WTC11 (cell line): Measurements from ENCODE around the gene ANTKMT. TPM values are rescaled to one million over a fixed set of nuclear protein-coding genes. Genes with fewer than 3 reads are reported as not detected.
A peak's percentile ranks its signal among the peaks of the same experiment; 100 is the strongest.

Source experiments
- ATAC-seq: fragments of 200-7000 bp; cut with Tn5 transposase; 2 replicates; pipeline ENCODE4 v1.10.0; 2021; ENCODE audit warnings: mild to moderate bottlenecking, moderate library complexity
- CTCF ChIA-PET: fragments of 300-600 bp; sonication (Branson Sonifier 250); formaldehyde crosslinking; loops from one replicate; lab custom pipeline; 2021; ENCODE audit warnings: antibody characterized with exemption; lab: Charles Lee
- POLR2A ChIA-PET: fragments of 350-600 bp; sonication (Branson Sonifier 250); formaldehyde crosslinking; loops from one replicate; lab custom pipeline; 2021; ENCODE audit warnings: antibody characterized with exemption; lab: Charles Lee
- DNase-seq: peaks from one replicate; pipeline ENCODE4 v3.0.0; 2021; ENCODE audit warnings: low spot score
- H3K27ac Mint-ChIP-seq: 2 replicates; pipeline ENCODE4 v1.8.0; 2021; ENCODE audit warnings: mixed read lengths
- H3K27me3 Mint-ChIP-seq: 2 replicates; pipeline ENCODE4 v1.8.0; 2021; ENCODE audit warnings: low read depth, mild to moderate bottlenecking, moderate library complexity, mixed read lengths
- H3K36me3 Mint-ChIP-seq: 2 replicates; pipeline ENCODE4 v1.8.0; 2021; ENCODE audit warnings: mixed read lengths
- H3K4me1 Mint-ChIP-seq: 2 replicates; pipeline ENCODE4 v1.8.0; 2022; ENCODE audit warnings: mixed read lengths
- H3K4me3 Mint-ChIP-seq: 2 replicates; pipeline ENCODE4 v1.8.0; 2021; ENCODE audit warnings: mild to moderate bottlenecking, moderate library complexity, mixed read lengths
- H3K9me3 Mint-ChIP-seq: 2 replicates; pipeline ENCODE4 v1.8.0; 2021; ENCODE audit warnings: mixed read lengths
- ETV6 ChIP-seq: sonication (generic); formaldehyde crosslinking; IDR thresholded peaks from 2 replicates; pipeline ENCODE4 v1.8.1; 2022; ENCODE audit warnings: mild to moderate bottlenecking, missing genetic modification reagents
- FOXJ3 ChIP-seq: sonication (generic); formaldehyde crosslinking; IDR thresholded peaks from 2 replicates; pipeline ENCODE4 v1.9.0; 2021; ENCODE audit warnings: missing genetic modification reagents, mild to moderate bottlenecking, borderline replicate concordance
- FOXP1 ChIP-seq: sonication (generic); formaldehyde crosslinking; IDR thresholded peaks from 2 replicates; pipeline ENCODE4 v1.8.0; 2022; ENCODE audit warnings: missing genetic modification reagents, mild to moderate bottlenecking, moderate library complexity, borderline replicate concordance
- GABPB1 ChIP-seq: sonication (generic); formaldehyde crosslinking; IDR thresholded peaks from 2 replicates; pipeline ENCODE4 v1.8.1; 2023; ENCODE audit warnings: mild to moderate bottlenecking, missing genetic modification reagents
- IRF2 ChIP-seq: sonication (generic); formaldehyde crosslinking; IDR thresholded peaks from 2 replicates; pipeline ENCODE4 v1.8.0; 2022; ENCODE audit warnings: low read depth, missing genetic modification reagents, borderline replicate concordance
- JAZF1 ChIP-seq: fragments of 250-450 bp; sonication (Bioruptor Pico); IDR thresholded peaks from 2 replicates; pipeline ENCODE4 v1.9.0; 2021; ENCODE audit warnings: moderate library complexity, mild to moderate bottlenecking, inconsistent platforms
- MXD4 ChIP-seq: fragments of 250-450 bp; sonication (Bioruptor Pico); IDR thresholded peaks from 2 replicates; pipeline ENCODE4 v1.8.0; 2021; ENCODE audit warnings: mild to moderate bottlenecking, moderate library complexity, borderline replicate concordance
- OVOL2 ChIP-seq: fragments of 250-450 bp; sonication (Bioruptor Pico); IDR thresholded peaks from 2 replicates; pipeline ENCODE4 v1.9.0; 2021; ENCODE audit warnings: mild to moderate bottlenecking, borderline replicate concordance
- RORB ChIP-seq: fragments of 250-450 bp; sonication (Bioruptor Pico); IDR thresholded peaks from 2 replicates; pipeline ENCODE4 v1.9.0; 2021; ENCODE audit warnings: mild to moderate bottlenecking
- SOX15 ChIP-seq: fragments of 250-450 bp; sonication (Bioruptor Pico); IDR thresholded peaks from 2 replicates; pipeline ENCODE4 v1.9.0; 2021; ENCODE audit warnings: mild to moderate bottlenecking
- SP1 ChIP-seq: sonication (generic); formaldehyde crosslinking; conservative IDR thresholded peaks from 2 replicates; pipeline ENCODE4 v1.8.1; 2022; ENCODE audit warnings: missing genetic modification reagents
- ZBTB21 ChIP-seq: sonication (generic); formaldehyde crosslinking; IDR thresholded peaks from 2 replicates; pipeline ENCODE4 v1.8.1; 2023; ENCODE audit warnings: mild to moderate bottlenecking, missing genetic modification reagents, borderline replicate concordance
- ZNF138 ChIP-seq: sonication (generic); formaldehyde crosslinking; conservative IDR thresholded peaks from 2 replicates; pipeline ENCODE4 v1.8.1; 2022; ENCODE audit warnings: mild to moderate bottlenecking, moderate library complexity, missing genetic modification reagents
- ZNF232 ChIP-seq: sonication (generic); formaldehyde crosslinking; IDR thresholded peaks from 2 replicates; pipeline ENCODE4 v1.8.0; 2022; ENCODE audit warnings: mild to moderate bottlenecking, missing genetic modification reagents
- ZNF416 ChIP-seq: fragments of 250-450 bp; sonication (Bioruptor Pico); IDR thresholded peaks from 2 replicates; pipeline ENCODE4 v1.9.0; 2021; ENCODE audit warnings: mild to moderate bottlenecking, inconsistent platforms
- total RNA-seq: library from RNA; stranded (reverse); gene quantifications from 3 replicates; pipeline ENCODE4 v1.2.3, GENCODE V29; 2021
- TF ChIP-seq, protein P1 (sequence below): sonication (generic); formaldehyde crosslinking; IDR thresholded peaks from 2 replicates; pipeline ENCODE4 v1.8.0; 2022; ENCODE audit warnings: missing genetic modification reagents
- TF ChIP-seq, protein P2 (sequence below): fragments of 250-450 bp; sonication (Bioruptor Pico); IDR thresholded peaks from 2 replicates; pipeline ENCODE4 v1.9.0; 2021; ENCODE audit warnings: mild to moderate bottlenecking, borderline replicate concordance
- TF ChIP-seq, protein P3 (sequence below): sonication (generic); formaldehyde crosslinking; IDR thresholded peaks from 2 replicates; pipeline ENCODE4 v1.8.0; 2022; ENCODE audit warnings: mild to moderate bottlenecking, missing genetic modification reagents
- TF ChIP-seq, protein P4 (sequence below): sonication (generic); formaldehyde crosslinking; conservative IDR thresholded peaks from 2 replicates; pipeline ENCODE4 v1.8.1; 2022; ENCODE audit warnings: mild to moderate bottlenecking, missing genetic modification reagents
- TF ChIP-seq, protein P5 (sequence below): sonication (generic); formaldehyde crosslinking; IDR thresholded peaks from 2 replicates; pipeline ENCODE4 v1.8.0; 2023; ENCODE audit warnings: missing genetic modification reagents, mild to moderate bottlenecking, borderline replicate concordance
- TF ChIP-seq, protein P6 (sequence below): fragments of 250-450 bp; sonication (Bioruptor Pico); conservative IDR thresholded peaks from 2 replicates; pipeline ENCODE4 v1.9.0; 2021; ENCODE audit warnings: mild to moderate bottlenecking

The ANTKMT gene
- total RNA-seq, 1 experiment from 2014 or later = 40.6 TPM

DNA sequence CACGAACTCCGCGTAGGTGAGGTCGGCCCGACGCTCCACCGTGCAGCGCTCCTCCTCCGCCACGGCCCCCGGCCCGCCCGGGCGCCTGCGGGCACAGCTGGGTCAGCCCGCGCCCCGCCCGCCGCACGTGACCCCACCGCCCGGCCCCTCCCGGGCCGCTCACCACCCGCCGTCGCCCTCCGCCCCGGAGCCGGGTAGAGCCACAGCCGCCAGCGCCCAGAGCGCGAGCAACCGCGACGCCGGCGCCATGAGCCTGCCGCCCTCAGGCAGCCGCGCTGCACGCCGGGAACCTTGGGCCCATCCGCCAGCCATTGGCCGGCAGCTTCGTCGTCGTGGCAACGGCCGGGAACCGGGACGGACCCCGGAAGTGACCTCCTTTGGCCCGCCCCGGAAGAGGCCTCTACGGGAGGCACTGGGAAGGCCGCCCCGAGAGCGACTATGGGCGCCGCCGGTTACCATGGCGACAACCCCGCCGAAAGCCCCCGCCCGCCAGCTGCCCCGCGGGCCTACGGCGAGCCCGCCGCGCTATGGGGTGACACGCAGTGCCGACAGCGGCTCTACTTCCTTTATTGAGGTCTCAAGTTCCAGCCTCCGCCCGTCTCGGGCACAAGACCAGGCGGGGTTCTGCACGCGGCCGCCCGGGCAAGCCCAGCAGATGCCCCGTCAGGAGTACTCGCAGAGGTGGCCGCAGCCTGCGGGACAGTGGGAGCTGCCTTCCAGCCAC lies 36.7 kb upstream of the ANTKMT start, which contains the start of gene JMJD8:
TSS of gene JMJD8 (minus strand) at position 264 of the 724 bp plus-strand sequence. CDS start at position 249, 15 bp downstream.
- DNase-seq (peak; percentile 96), ATAC-seq (peak; percentile 49)
- Mint-ChIP-seq H3K4me1 (peaks cover 19% of the 10 kb centered on the region), H3K27ac (no peak within 1 kb of the TSS; the same call in 1 of the 2 replicates), H3K27me3 (no peaks in the 10 kb centered on the region), H3K36me3 (peaks cover 25% of the 10 kb centered on the region), H3K9me3 (no peaks in the 10 kb centered on the region), H3K4me3 (peak within 1 kb of the TSS; percentile 76)
- POLR2A ChIA-PET = interaction anchor here (1.6 kb wide), 1 partner anchor 11 kb away, joined by 6 read pairs; no protein-coding TSS in a partner anchor
- CTCF ChIA-PET = interaction anchor here (0.6 to 1.7 kb wide), 6 partner anchors 11 to 110 kb away, joined by 3 to 5 read pairs (median 3); partner anchors contain the start of genes ANTKMT and RHOT2
- TF ChIP-seq, protein P1, sequence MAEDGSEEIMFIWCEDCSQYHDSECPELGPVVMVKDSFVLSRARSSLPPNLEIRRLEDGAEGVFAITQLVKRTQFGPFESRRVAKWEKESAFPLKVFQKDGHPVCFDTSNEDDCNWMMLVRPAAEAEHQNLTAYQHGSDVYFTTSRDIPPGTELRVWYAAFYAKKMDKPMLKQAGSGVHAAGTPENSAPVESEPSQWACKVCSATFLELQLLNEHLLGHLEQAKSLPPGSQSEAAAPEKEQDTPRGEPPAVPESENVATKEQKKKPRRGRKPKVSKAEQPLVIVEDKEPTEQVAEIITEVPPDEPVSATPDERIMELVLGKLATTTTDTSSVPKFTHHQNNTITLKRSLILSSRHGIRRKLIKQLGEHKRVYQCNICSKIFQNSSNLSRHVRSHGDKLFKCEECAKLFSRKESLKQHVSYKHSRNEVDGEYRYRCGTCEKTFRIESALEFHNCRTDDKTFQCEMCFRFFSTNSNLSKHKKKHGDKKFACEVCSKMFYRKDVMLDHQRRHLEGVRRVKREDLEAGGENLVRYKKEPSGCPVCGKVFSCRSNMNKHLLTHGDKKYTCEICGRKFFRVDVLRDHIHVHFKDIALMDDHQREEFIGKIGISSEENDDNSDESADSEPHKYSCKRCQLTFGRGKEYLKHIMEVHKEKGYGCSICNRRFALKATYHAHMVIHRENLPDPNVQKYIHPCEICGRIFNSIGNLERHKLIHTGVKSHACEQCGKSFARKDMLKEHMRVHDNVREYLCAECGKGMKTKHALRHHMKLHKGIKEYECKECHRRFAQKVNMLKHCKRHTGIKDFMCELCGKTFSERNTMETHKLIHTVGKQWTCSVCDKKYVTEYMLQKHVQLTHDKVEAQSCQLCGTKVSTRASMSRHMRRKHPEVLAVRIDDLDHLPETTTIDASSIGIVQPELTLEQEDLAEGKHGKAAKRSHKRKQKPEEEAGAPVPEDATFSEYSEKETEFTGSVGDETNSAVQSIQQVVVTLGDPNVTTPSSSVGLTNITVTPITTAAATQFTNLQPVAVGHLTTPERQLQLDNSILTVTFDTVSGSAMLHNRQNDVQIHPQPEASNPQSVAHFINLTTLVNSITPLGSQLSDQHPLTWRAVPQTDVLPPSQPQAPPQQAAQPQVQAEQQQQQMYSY = no peak
- TF ChIP-seq SP1 (CRISPR knock-in tag) (peak; percentile 83), ZNF138 (CRISPR knock-in tag) (no peak), OVOL2 (CRISPR knock-in tag) (no peak), IRF2 (CRISPR knock-in tag) (no peak), RORB (CRISPR knock-in tag) (no peak), FOXP1 (CRISPR knock-in tag) (peak; percentile 57; the same call in 1 of the 2 replicates), ZBTB21 (CRISPR knock-in tag) (no peak), SOX15 (CRISPR knock-in tag) (no peak), MXD4 (CRISPR knock-in tag) (no peak), ETV6 (no peak), JAZF1 (no peak), ZNF232 (CRISPR knock-in tag) (no peak), FOXJ3 (CRISPR knock-in tag) (no peak), ZNF416 (CRISPR knock-in tag) (peak; percentile 77; the same call in 1 of the 2 replicates), GABPB1 (CRISPR knock-in tag) (no peak; the same call in 1 of the 2 replicates)
- TF ChIP-seq, protein P2, sequence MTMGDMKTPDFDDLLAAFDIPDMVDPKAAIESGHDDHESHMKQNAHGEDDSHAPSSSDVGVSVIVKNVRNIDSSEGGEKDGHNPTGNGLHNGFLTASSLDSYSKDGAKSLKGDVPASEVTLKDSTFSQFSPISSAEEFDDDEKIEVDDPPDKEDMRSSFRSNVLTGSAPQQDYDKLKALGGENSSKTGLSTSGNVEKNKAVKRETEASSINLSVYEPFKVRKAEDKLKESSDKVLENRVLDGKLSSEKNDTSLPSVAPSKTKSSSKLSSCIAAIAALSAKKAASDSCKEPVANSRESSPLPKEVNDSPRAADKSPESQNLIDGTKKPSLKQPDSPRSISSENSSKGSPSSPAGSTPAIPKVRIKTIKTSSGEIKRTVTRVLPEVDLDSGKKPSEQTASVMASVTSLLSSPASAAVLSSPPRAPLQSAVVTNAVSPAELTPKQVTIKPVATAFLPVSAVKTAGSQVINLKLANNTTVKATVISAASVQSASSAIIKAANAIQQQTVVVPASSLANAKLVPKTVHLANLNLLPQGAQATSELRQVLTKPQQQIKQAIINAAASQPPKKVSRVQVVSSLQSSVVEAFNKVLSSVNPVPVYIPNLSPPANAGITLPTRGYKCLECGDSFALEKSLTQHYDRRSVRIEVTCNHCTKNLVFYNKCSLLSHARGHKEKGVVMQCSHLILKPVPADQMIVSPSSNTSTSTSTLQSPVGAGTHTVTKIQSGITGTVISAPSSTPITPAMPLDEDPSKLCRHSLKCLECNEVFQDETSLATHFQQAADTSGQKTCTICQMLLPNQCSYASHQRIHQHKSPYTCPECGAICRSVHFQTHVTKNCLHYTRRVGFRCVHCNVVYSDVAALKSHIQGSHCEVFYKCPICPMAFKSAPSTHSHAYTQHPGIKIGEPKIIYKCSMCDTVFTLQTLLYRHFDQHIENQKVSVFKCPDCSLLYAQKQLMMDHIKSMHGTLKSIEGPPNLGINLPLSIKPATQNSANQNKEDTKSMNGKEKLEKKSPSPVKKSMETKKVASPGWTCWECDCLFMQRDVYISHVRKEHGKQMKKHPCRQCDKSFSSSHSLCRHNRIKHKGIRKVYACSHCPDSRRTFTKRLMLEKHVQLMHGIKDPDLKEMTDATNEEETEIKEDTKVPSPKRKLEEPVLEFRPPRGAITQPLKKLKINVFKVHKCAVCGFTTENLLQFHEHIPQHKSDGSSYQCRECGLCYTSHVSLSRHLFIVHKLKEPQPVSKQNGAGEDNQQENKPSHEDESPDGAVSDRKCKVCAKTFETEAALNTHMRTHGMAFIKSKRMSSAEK = no peak
- TF ChIP-seq, protein P3, sequence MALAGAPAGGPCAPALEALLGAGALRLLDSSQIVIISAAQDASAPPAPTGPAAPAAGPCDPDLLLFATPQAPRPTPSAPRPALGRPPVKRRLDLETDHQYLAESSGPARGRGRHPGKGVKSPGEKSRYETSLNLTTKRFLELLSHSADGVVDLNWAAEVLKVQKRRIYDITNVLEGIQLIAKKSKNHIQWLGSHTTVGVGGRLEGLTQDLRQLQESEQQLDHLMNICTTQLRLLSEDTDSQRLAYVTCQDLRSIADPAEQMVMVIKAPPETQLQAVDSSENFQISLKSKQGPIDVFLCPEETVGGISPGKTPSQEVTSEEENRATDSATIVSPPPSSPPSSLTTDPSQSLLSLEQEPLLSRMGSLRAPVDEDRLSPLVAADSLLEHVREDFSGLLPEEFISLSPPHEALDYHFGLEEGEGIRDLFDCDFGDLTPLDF (CRISPR knock-in tag) = no peak
- TF ChIP-seq, protein P4, sequence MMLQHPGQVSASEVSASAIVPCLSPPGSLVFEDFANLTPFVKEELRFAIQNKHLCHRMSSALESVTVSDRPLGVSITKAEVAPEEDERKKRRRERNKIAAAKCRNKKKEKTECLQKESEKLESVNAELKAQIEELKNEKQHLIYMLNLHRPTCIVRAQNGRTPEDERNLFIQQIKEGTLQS (CRISPR knock-in tag) = no peak
- TF ChIP-seq, protein P5, sequence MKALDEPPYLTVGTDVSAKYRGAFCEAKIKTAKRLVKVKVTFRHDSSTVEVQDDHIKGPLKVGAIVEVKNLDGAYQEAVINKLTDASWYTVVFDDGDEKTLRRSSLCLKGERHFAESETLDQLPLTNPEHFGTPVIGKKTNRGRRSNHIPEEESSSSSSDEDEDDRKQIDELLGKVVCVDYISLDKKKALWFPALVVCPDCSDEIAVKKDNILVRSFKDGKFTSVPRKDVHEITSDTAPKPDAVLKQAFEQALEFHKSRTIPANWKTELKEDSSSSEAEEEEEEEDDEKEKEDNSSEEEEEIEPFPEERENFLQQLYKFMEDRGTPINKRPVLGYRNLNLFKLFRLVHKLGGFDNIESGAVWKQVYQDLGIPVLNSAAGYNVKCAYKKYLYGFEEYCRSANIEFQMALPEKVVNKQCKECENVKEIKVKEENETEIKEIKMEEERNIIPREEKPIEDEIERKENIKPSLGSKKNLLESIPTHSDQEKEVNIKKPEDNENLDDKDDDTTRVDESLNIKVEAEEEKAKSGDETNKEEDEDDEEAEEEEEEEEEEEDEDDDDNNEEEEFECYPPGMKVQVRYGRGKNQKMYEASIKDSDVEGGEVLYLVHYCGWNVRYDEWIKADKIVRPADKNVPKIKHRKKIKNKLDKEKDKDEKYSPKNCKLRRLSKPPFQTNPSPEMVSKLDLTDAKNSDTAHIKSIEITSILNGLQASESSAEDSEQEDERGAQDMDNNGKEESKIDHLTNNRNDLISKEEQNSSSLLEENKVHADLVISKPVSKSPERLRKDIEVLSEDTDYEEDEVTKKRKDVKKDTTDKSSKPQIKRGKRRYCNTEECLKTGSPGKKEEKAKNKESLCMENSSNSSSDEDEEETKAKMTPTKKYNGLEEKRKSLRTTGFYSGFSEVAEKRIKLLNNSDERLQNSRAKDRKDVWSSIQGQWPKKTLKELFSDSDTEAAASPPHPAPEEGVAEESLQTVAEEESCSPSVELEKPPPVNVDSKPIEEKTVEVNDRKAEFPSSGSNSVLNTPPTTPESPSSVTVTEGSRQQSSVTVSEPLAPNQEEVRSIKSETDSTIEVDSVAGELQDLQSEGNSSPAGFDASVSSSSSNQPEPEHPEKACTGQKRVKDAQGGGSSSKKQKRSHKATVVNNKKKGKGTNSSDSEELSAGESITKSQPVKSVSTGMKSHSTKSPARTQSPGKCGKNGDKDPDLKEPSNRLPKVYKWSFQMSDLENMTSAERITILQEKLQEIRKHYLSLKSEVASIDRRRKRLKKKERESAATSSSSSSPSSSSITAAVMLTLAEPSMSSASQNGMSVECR = no peak
- TF ChIP-seq, protein P6, sequence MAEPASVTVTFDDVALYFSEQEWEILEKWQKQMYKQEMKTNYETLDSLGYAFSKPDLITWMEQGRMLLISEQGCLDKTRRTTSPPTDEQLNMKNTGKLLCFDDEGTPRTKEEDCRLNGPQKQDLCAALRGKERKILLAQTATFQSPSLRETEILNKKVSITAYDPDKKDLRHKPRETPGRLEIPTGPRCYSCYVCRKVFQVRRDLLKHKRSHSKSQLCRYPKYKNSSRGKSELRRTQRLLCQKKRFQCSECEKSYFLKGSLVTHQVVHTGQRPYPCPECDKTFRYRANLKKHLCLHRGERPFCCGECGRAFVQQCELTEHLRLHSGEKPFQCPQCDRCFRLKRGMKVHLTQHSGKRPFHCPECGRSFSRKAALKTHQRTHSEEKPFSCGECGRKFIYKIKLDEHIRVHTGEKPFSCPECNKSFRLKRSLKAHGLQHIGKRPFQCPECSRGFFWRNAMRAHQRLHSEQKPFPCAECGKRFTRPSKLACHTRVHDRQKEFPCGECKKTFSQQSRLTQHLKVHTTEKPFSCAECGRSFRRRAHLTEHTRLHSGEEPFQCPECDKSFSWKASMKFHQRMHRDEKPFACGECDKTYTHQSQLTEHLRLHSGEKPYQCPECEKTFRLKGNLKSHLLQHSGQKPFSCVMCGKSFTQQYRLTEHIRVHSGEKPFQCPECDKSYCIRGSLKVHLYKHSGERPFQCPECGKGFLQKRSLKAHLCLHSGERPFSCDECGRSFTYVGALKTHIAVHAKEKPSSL (CRISPR knock-in tag) = no peak; the same call in 1 of the 2 replicates
